Body of pancreas (tissue), 4 donors: ENCODE results near the gene ATP5MC2.

Source experiments
- POLR2A ChIP-seq, 3 donors: fragments of 450-650 bp; IDR thresholded peaks; one replicate each; pipeline ENCODE4 v1.6.1; 2016; ENCODE audit warnings: antibody characterized with exemption in 3 of 3, mild to moderate bottlenecking in 2 of 3
- TF ChIP-seq, protein P1 (sequence below), 7 experiments: fragments of 450-650 bp in 4 of 7; fragments of 200-600 bp in 3 of 7; sonication (generic) in 3 of 7; IDR thresholded peaks; one replicate each; pipeline ENCODE4 v1.5.1; 2016 to 2019; ENCODE audit warnings: antibody characterized with exemption in 7 of 7

DNA sequence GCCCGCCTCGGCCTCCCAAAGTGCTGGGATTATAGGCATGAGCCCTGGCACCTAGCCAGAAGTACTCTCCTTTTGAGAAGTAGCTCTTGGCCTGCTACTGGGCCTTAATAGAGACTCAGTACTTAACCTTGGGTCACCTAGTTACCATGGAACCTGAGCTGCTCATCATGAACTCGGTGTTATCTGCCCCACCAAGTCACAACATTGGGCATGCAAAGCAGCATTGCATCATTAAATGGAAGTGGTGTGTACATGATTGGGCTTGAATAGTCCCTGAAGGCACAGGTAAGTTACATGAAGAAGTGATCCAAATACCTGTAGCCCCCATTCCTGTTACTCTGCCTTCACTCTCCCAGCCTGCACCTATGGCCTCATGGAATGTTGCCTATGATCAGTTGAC lies 31.8 kb downstream of the ATP5MC2 start:
- TF ChIP-seq, protein P1, sequence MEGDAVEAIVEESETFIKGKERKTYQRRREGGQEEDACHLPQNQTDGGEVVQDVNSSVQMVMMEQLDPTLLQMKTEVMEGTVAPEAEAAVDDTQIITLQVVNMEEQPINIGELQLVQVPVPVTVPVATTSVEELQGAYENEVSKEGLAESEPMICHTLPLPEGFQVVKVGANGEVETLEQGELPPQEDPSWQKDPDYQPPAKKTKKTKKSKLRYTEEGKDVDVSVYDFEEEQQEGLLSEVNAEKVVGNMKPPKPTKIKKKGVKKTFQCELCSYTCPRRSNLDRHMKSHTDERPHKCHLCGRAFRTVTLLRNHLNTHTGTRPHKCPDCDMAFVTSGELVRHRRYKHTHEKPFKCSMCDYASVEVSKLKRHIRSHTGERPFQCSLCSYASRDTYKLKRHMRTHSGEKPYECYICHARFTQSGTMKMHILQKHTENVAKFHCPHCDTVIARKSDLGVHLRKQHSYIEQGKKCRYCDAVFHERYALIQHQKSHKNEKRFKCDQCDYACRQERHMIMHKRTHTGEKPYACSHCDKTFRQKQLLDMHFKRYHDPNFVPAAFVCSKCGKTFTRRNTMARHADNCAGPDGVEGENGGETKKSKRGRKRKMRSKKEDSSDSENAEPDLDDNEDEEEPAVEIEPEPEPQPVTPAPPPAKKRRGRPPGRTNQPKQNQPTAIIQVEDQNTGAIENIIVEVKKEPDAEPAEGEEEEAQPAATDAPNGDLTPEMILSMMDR (IDR thresholded peaks at IDR 0.05): no peak
- no peak for TF ChIP-seq POLR2A (IDR thresholded peaks at IDR 0.05)
